SW 1271 (cell line): Measurements from ENCODE around the gene ALDH1A1.
"Not testable (repeated sequence)": the region's sequence is repeated elsewhere in the genome, so short reads cannot be mapped to it uniquely, and the experiment has no call there.

Experiments
- DNase-seq, 2 experiments: peaks; one replicate each; lab custom pipeline; 2025; lab: John Stamatoyannopoulos, UW

Gene ALDH1A1

GRCh38 chr9:72943844-72944462 lies 8.9 kb downstream of the ALDH1A1 start:
- DNase-seq, result no peak

GRCh38 chr9:72942451-72942850 lies 10.4 kb downstream of the ALDH1A1 start:
- DNase-seq, result no peak

- DNase-seq, result not testable (repeated sequence)
These were observed 13.3 kb downstream of the ALDH1A1 start for GRCh38 chr9:72939581-72939980.

GRCh38 chr9:72937545-72937944 lies 15.3 kb downstream of the ALDH1A1 start:
- DNase-seq, result no peak

- DNase-seq, result no peak
These were observed 16.2 kb downstream of the ALDH1A1 start for GRCh38 chr9:72936679-72937078.

- DNase-seq, result no peak
These were observed 16.6 kb downstream of the ALDH1A1 start for GRCh38 chr9:72936266-72936665.

- DNase-seq, result no peak
These were observed 17.3 kb downstream of the ALDH1A1 start for GRCh38 chr9:72935595-72935994.

- DNase-seq, result no peak
These were observed 18.9 kb downstream of the ALDH1A1 start for GRCh38 chr9:72933730-72934665.

- DNase-seq, result no peak
These were observed 20.2 kb downstream of the ALDH1A1 start for GRCh38 chr9:72932619-72933018.

- no peak for DNase-seq
These were observed 21.0 kb downstream of the ALDH1A1 start for GRCh38 chr9:72931897-72932296.

- DNase-seq, result no peak
These were observed 21.4 kb downstream of the ALDH1A1 start for GRCh38 chr9:72931437-72931836.

- no peak for DNase-seq
These were observed 22.0 kb downstream of the ALDH1A1 start for GRCh38 chr9:72930828-72931227.

GRCh38 chr9:72929542-72929941 lies 23.3 kb downstream of the ALDH1A1 start:
- DNase-seq, result no peak

GRCh38 chr9:72928042-72928507 lies 24.8 kb downstream of the ALDH1A1 start:
- DNase-seq, result no peak

GRCh38 chr9:72926506-72926905 lies 26.3 kb downstream of the ALDH1A1 start:
- no peak for DNase-seq

GRCh38 chr9:72925891-72926290 lies 27.0 kb downstream of the ALDH1A1 start:
- no peak for DNase-seq

- no peak for DNase-seq
These were observed 27.6 kb downstream of the ALDH1A1 start for GRCh38 chr9:72925126-72925789.

- DNase-seq, result no peak
These were observed 28.6 kb downstream of the ALDH1A1 start for GRCh38 chr9:72924154-72924790.

- no peak for DNase-seq
These were observed 29.8 kb downstream of the ALDH1A1 start for GRCh38 chr9:72923077-72923476.

- DNase-seq, result no peak
These were observed 30.8 kb downstream of the ALDH1A1 start for GRCh38 chr9:72921888-72922654.

GRCh38 chr9:72919246-72919945 lies 33.5 kb downstream of the ALDH1A1 start:
- DNase-seq, result no peak
